ENCODE results near the gene PLEK. TPM values are rescaled to one million over a fixed set of nuclear protein-coding genes. Genes with fewer than 3 reads are reported as not detected.
A peak's percentile ranks its signal among the peaks of the same experiment; 100 is the strongest.

The PLEK gene
- total and polyA plus RNA-seq, 9 of the 15 experiments (the other 6 are each of a cell fraction or from before 2014, with no cell fraction given): 0.14 to 1.2 (median 0.36) TPM

DNA sequence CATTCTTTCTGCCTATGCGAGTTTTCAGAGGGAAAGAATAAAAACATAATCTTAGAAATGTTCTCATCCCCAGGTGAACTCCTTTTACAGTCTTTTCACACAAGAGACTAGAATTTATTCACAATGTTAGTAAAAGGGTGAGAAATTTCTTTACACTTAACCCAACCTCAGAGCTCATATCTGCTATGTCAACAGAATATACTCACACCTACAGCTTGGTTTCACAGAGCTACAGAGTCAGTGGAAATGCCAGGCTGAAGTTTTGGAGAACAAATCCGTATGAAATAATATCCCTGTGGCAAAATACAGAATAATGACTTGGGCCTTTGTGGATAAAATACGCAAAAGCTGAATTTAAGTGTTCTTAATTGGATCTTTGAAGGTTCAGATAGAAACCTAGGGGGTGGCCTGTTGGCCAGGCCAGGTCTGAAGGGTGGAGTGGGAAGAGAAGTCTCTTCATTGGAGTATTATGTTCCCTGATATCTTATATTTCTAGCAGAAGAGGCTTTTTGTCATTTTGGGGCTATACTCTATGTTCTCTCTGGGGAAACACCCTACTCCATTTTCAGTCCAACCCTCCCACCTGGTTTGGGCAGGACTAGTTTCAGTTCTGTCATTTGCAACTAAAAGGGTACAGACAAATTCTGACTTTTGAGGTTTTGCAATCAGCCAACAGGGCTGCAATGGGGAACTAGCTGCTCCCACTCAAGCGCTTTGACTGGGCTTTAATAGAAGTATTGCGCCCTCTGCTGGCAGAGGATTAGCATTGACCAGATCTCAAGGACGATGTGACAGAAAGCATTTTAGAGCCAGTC, 76.3 kb downstream of the PLEK start (continued):
- TF ChIP-seq MTA1 (IDR thresholded peaks at IDR 0.05; ENCODE audit: borderline replicate concordance) (0 out of 2 replicates have a peak, but pooled peaks have one; percentile 14), NR2C2 (CRISPR knock-in tag; IDR thresholded peaks at IDR 0.05) (no peak), NR2C2 (tag; IDR thresholded peaks at IDR 0.05) (no peak), ZNF444 (CRISPR knock-in tag; IDR thresholded peaks at IDR 0.05) (no peak), NCOR1 (IDR thresholded peaks at IDR 0.05) (no peak), NBN (IDR thresholded peaks at IDR 0.05; ENCODE audit: low read depth) (peak; percentile 57; the same call in 1 of the 2 replicates), ERF (CRISPR knock-in tag; IDR thresholded peaks at IDR 0.05) (0 out of 2 replicates have a peak, but pooled peaks have one; percentile 8), ESRRA (IDR thresholded peaks at IDR 0.05; ENCODE audit: borderline replicate concordance, low read depth) (peak; percentile 59; the same call in 1 of the 2 replicates), MYNN (IDR thresholded peaks at IDR 0.05) (peak; percentile 60; the same call in 1 of the 2 replicates), MYNN (CRISPR knock-in tag; IDR thresholded peaks at IDR 0.05) (no peak), ZNF263 (CRISPR knock-in tag; IDR thresholded peaks at IDR 0.05; ENCODE audit: borderline replicate concordance) (no peak), FIP1L1 (IDR thresholded peaks at IDR 0.05; ENCODE audit: low read depth, low read length, poor library complexity, severe bottlenecking) (no peak), HNRNPLL (IDR thresholded peaks at IDR 0.05; ENCODE audit: low read depth, low read length, poor library complexity, severe bottlenecking) (no peak), FOXK2 (conservative IDR thresholded peaks at IDR 0.05 in 1 of 2, IDR thresholded peaks at IDR 0.05 in 1 of 2; ENCODE audit: low read depth in 2 of 2) (no peak), ZNF3 (CRISPR knock-in tag; IDR thresholded peaks at IDR 0.05) (no peak), ZNF76 (CRISPR knock-in tag; IDR thresholded peaks at IDR 0.05; ENCODE audit: borderline replicate concordance) (no peak), JUN (IDR thresholded peaks at IDR 0.05; ENCODE audit: borderline replicate concordance, low read depth, low read length) (0 out of 2 replicates have a peak, but pooled peaks have one; percentile 21), JUN (CRISPR knock-in tag; IDR thresholded peaks at IDR 0.05; ENCODE audit: borderline replicate concordance) (no peak), THRAP3 (IDR thresholded peaks at IDR 0.05; ENCODE audit: borderline replicate concordance) (no peak), ZBTB8A (IDR thresholded peaks at IDR 0.05; ENCODE audit: partially characterized antibody) (no peak), PHF20 (IDR thresholded peaks at IDR 0.05; ENCODE audit: partially characterized antibody) (no peak), ZNF551 (CRISPR knock-in tag; IDR thresholded peaks at IDR 0.05) (no peak), ZNF184 (CRISPR knock-in tag; IDR thresholded peaks at IDR 0.05) (no peak)
- TF ChIP-seq, protein P1, sequence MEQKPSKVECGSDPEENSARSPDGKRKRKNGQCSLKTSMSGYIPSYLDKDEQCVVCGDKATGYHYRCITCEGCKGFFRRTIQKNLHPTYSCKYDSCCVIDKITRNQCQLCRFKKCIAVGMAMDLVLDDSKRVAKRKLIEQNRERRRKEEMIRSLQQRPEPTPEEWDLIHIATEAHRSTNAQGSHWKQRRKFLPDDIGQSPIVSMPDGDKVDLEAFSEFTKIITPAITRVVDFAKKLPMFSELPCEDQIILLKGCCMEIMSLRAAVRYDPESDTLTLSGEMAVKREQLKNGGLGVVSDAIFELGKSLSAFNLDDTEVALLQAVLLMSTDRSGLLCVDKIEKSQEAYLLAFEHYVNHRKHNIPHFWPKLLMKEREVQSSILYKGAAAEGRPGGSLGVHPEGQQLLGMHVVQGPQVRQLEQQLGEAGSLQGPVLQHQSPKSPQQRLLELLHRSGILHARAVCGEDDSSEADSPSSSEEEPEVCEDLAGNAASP (IDR thresholded peaks at IDR 0.05): no peak
- TF ChIP-seq, protein P2, sequence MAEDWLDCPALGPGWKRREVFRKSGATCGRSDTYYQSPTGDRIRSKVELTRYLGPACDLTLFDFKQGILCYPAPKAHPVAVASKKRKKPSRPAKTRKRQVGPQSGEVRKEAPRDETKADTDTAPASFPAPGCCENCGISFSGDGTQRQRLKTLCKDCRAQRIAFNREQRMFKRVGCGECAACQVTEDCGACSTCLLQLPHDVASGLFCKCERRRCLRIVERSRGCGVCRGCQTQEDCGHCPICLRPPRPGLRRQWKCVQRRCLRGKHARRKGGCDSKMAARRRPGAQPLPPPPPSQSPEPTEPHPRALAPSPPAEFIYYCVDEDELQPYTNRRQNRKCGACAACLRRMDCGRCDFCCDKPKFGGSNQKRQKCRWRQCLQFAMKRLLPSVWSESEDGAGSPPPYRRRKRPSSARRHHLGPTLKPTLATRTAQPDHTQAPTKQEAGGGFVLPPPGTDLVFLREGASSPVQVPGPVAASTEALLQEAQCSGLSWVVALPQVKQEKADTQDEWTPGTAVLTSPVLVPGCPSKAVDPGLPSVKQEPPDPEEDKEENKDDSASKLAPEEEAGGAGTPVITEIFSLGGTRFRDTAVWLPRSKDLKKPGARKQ (CRISPR knock-in tag; IDR thresholded peaks at IDR 0.05): no peak
- TF ChIP-seq, protein P3, sequence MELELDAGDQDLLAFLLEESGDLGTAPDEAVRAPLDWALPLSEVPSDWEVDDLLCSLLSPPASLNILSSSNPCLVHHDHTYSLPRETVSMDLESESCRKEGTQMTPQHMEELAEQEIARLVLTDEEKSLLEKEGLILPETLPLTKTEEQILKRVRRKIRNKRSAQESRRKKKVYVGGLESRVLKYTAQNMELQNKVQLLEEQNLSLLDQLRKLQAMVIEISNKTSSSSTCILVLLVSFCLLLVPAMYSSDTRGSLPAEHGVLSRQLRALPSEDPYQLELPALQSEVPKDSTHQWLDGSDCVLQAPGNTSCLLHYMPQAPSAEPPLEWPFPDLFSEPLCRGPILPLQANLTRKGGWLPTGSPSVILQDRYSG (tag; conservative IDR thresholded peaks at IDR 0.05; ENCODE audit: low read depth): peak; percentile 56; the same call in 1 of the 2 replicates
